SKM-1 (cell line): Measurements from ENCODE around the gene NRP1.

Source experiments
- DNase-seq: peaks from one replicate; lab custom pipeline; 2025; ENCODE audit not compliant: unreplicated experiment; lab: John Stamatoyannopoulos, UW

Gene NRP1

DNA sequence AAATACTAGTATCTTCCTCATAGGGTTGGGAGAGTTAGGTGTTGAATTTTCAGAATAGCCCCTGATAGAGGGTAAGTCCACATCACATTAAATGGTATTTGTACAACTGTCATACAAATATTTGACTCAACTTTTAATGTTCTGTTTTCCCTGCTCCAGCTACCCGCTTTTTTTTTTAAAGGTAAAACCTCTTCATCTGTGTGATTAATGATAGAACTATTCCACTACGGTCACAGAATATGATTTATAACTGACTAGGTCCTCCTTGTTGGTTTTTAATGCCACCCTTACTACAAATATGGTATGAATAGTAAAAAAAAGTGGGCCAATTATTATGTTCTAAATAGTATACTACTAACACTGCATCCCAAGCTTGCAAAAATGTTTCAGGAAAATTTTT lies 15.6 kb upstream of the NRP1 start:
- no peak for DNase-seq

GRCh38 chr10:33349268-33349667 lies 14.8 kb upstream of the NRP1 start:
- DNase-seq: no peak

GRCh38 chr10:33347211-33347610 lies 12.7 kb upstream of the NRP1 start:
- no peak for DNase-seq

DNA sequence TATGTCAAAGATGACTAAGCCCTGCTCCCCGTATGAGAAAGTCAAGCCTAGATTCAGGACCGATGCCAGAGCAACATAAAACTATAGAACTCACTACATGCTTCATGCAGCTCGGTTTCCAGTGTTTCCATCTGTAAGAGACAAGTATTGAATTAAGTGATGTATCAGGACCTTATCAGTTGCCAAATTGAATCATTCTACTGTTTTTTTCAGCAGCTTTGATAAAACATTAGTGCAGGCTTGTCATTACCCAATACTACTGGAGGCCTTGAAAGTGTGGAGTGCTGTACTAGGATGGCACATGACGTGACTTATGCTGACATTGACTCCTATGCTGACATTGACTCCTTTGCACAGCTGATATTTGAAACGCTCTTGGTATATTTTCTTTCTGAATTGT lies 10.8 kb upstream of the NRP1 start:
- DNase-seq: no peak

GRCh38 chr10:33344676-33345075 lies 10.2 kb upstream of the NRP1 start:
- no peak for DNase-seq

DNA sequence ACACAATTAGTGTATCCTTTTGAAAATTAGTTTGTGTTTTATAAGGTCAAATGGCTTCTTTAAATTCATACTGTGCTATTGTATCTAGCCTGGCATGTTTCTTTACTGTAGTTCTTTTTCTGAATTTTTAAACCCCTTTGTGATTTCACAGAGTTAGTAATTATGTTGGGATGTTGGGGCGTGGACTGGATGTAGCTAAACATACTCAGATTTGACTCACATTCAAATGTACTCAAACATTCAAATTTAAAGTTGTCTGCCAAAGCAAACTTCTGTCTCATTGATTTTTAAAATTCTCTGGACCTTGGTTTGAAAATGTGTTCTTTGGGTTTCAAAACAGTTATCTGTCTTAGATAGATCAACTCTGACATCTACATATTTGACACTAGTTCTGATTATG lies 7.2 kb upstream of the NRP1 start:
- no peak for DNase-seq

- DNase-seq: no peak
These were observed 3.0 kb upstream of the NRP1 start for GRCh38 chr10:33337326-33337957.

- no peak for DNase-seq
These were observed 2.3 kb upstream of the NRP1 start for GRCh38 chr10:33336582-33337325.

DNA sequence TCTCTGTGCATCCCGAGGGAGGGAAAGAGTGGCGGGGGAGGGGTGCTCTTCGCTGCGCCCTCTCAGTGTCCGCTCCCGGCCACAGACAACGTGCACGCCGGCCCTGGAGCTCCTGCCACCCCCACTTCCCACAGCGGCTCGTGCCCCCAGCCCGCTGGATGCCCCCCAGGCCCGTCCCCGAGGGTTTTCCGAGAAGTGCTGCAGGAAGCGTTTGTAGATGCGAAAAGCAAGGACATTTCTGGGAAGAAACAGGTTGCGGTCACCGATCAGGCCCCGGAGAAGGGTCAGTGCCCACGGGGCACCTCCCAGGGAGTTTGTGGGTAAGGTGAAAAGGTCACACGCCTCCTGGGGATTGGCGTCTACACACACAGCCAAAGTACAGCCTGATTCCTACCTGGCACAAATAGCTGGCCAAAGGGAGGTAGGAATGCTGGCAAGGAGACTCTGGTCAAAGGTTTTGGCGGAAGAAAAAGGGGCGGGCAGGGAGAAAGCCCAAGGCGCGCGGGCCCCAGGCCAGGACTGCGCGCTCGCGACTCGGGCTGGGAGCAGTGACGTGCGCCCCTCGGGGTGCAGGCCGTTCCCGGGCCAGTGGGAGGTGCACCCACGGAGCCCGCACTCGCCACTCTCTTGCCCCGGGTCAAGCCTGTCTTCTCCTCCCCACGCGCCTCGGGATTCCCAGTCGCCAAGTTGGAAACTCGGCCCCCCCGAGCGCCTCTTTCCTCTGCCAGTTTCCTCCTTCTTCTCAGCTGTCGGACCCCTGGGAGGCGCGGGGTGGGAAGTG lies 1.5 kb upstream of the NRP1 start:
- DNase-seq: no peak

DNA sequence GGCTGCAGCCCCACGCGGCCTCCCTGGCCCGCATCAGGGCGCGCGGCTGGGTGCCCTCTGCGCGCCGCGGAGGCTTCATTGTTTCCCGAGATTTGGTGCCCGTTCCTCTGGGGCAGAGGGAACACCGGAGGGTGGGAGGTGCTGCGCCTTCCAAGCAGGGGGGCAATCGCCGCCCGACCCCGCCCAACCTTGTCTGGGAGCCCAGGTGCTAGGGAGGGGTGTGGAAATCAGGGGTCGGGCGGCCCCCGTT lies 1.0 kb upstream of the NRP1 start:
- DNase-seq: no peak

DNA sequence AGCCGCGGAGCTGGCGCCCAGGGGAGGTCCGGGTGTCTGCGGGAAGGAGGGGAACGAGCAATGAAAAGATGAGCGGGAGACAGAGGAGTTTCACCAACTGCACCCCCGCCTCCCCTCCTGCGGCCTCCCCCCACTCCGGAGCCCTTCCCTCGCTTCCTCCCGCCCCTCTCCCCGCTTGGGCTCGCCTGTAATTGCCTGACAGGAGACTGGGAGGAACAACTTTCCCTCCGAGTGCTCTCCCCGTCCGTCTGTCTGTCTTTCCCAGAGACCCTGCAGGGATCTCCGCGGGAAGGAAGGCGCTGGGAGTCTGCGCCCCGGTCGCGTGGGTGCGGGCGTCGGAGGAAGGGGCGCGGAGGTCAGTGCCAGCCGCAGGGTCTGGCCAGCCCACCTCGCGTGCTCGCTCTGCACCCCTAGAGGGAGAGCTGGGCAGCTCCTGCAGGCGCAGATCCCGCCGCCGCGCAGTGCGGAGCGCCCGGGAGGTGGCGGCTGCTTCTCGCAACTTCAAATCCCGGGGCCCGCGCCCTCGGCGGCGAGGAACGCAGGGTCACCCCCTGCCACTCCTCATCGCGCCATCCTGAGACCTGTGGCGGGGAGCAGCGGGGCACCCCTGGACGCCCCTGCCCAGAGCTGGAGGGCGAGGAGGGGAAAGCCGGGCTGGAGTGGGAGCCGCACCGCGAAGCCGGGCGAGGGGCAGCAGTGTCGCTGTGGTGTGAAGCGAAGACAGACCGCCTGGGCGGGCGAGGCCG lies 511 bp upstream of the NRP1 start:
- DNase-seq: no peak

GRCh38 chr10:33333260-33334101 lies 986 bp downstream of the NRP1 start:
- DNase-seq: no peak

GRCh38 chr10:33332183-33333065 lies 2.0 kb downstream of the NRP1 start:
- no peak for DNase-seq

GRCh38 chr10:33331379-33331694 lies 3.1 kb downstream of the NRP1 start:
- no peak for DNase-seq

DNA sequence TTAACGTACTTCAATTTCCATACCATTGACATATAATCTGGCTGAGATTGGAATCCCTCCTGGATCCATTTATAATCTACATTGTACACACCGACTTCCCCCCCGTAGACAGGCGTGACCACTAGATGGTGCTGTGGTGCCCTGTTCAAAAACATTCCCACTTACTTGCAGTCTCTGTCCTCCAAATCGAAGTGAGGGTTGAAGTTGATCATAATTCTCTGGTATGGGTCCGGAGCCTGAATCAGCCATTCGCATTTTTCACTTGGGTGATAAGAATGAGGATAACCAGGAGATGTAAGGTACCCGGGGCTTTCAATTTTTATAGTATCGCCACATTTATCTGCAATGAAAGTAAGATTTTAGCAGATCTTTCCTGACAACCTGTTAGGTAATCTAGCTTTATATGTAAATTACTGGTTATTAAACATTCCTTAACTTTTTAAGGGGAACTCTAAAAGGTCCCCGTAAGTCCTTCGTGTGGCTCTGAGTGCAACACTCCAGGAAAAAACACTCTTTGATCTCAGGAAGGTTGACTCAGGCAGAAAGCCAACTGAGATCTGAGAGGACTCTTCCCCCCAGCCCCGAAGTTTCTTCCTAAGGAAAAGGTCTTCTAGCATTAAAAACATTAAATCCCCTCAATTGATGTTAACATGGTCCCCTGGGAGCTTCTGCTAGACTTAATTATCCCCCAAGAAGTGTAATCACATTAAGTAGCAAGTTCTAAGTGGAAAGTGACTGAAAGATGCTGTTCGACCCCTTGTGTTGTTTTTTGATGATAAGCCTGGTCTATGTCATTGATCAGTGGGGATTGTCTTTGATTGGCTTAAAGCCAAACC lies 3.7 kb downstream of the NRP1 start:
- DNase-seq: peak; percentile 15

- DNase-seq: no peak
These were observed 5.3 kb downstream of the NRP1 start for GRCh38 chr10:33329178-33329577.

GRCh38 chr10:33328253-33328652 lies 6.2 kb downstream of the NRP1 start:
- no peak for DNase-seq

DNA sequence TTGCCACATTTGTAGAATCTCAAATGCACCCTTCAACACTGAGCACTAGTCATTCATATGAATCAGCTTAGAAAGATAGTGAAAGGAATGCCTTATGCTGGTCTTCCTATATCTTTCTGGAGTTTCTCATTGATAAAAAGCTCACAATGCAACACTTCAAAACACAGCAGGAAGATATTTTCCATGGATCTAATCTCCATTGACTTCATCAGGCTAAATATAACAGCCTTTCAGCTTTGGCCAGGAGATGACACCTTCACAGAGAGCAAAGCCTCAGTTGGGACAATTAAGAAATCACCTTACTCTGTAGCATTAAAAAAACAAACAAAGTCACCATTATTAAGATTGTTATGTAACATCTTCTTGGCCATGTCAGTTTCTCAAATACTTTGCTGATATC lies 6.7 kb downstream of the NRP1 start:
- DNase-seq: no peak

- no peak for DNase-seq
These were observed 7.5 kb downstream of the NRP1 start for GRCh38 chr10:33326933-33327332.
